PFSK-1 (cell line): ENCODE results near the gene MYL5.

Source experiments
- FOXP2 ChIP-seq: optimal IDR thresholded peaks from 2 replicates; pipeline ENCODE3; 2011; ENCODE audit warnings: borderline replicate concordance, control low read depth, inconsistent platforms; ENCODE audit not compliant: insufficient read depth; ENCODE audit errors: extremely low read length, extremely low read depth
- POLR2AphosphoS5 ChIP-seq: IDR thresholded peaks from 2 replicates; pipeline ENCODE4 v1.6.1; 2012; ENCODE audit warnings: low read depth, mild to moderate bottlenecking, control low read depth, low read length, moderate library complexity
- SIN3A ChIP-seq: IDR thresholded peaks from 2 replicates; pipeline ENCODE4 v1.6.1; 2012; ENCODE audit warnings: mild to moderate bottlenecking, low read length, moderate library complexity, borderline replicate concordance; ENCODE audit not compliant: insufficient read depth
- TAF1 ChIP-seq: IDR thresholded peaks from 2 replicates; pipeline ENCODE4 v1.6.1; 2012; ENCODE audit warnings: low read length, control low read depth, borderline replicate concordance; ENCODE audit not compliant: insufficient read depth
- TF ChIP-seq, protein P1 (sequence below), 2 experiments: IDR thresholded peaks; 2 replicates each; pipeline versions ENCODE4 v1.6.1 to v1.8.0; 2011 to 2012; ENCODE audit warnings: low read depth in 2 of 2, low read length in 2 of 2, control low read depth in 1 of 2, inconsistent platforms in 1 of 2, mild to moderate bottlenecking in 1 of 2, moderate library complexity in 1 of 2; ENCODE audit not compliant: insufficient read depth in 1 of 2

Gene MYL5

DNA sequence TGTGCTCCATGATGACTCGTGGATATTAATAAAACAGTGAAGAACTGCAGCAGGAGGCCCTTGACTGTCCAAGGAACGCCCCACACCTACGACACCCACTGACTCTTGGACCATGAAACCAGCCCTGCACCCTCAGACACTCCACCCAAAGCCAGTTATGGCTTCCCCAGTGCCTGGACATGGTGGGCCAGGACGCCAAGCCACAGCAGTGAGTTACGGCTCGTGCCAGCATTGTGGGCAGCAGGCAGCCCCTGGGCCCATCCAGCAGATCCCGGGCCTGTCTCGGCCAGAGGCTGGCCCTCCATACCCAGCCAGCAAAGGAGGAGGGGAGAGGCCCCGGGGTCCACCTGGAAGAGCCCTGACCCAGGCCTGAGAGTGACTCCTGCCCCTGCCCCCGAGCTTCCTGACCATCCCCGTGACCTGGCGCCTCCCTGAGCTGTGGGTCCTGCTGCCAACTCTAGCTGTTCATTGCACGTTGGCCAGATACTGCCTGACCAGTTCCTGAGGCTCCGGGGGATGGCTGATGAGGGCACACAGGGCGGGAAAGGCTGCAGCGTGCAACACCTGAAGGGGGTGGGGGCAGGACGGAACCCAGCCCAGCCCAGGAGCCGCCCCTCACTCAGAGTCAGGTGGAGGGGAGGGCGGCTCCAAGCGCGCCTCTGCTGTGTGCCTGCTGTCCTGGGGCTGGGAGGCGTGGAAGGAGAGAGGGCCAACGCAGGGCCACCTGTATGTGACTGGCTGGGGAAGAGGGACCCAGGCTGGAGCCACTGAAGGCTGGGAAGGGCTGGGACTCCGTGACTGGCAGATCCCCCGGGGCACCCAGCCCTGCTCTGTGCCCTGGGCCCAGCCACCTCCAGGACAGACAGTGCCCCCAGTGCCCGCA is 13.9 kb downstream of the MYL5 start:
- TF ChIP-seq SIN3A (no peak), FOXP2 (no peak), POLR2AphosphoS5 (no peak), TAF1 (no peak)
- TF ChIP-seq, protein P1, sequence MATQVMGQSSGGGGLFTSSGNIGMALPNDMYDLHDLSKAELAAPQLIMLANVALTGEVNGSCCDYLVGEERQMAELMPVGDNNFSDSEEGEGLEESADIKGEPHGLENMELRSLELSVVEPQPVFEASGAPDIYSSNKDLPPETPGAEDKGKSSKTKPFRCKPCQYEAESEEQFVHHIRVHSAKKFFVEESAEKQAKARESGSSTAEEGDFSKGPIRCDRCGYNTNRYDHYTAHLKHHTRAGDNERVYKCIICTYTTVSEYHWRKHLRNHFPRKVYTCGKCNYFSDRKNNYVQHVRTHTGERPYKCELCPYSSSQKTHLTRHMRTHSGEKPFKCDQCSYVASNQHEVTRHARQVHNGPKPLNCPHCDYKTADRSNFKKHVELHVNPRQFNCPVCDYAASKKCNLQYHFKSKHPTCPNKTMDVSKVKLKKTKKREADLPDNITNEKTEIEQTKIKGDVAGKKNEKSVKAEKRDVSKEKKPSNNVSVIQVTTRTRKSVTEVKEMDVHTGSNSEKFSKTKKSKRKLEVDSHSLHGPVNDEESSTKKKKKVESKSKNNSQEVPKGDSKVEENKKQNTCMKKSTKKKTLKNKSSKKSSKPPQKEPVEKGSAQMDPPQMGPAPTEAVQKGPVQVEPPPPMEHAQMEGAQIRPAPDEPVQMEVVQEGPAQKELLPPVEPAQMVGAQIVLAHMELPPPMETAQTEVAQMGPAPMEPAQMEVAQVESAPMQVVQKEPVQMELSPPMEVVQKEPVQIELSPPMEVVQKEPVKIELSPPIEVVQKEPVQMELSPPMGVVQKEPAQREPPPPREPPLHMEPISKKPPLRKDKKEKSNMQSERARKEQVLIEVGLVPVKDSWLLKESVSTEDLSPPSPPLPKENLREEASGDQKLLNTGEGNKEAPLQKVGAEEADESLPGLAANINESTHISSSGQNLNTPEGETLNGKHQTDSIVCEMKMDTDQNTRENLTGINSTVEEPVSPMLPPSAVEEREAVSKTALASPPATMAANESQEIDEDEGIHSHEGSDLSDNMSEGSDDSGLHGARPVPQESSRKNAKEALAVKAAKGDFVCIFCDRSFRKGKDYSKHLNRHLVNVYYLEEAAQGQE (IDR thresholded peaks at IDR 0.05; ENCODE audit: insufficient read depth in 1 of 2, low read depth in 2 of 2, low read length in 2 of 2), result no peak

DNA sequence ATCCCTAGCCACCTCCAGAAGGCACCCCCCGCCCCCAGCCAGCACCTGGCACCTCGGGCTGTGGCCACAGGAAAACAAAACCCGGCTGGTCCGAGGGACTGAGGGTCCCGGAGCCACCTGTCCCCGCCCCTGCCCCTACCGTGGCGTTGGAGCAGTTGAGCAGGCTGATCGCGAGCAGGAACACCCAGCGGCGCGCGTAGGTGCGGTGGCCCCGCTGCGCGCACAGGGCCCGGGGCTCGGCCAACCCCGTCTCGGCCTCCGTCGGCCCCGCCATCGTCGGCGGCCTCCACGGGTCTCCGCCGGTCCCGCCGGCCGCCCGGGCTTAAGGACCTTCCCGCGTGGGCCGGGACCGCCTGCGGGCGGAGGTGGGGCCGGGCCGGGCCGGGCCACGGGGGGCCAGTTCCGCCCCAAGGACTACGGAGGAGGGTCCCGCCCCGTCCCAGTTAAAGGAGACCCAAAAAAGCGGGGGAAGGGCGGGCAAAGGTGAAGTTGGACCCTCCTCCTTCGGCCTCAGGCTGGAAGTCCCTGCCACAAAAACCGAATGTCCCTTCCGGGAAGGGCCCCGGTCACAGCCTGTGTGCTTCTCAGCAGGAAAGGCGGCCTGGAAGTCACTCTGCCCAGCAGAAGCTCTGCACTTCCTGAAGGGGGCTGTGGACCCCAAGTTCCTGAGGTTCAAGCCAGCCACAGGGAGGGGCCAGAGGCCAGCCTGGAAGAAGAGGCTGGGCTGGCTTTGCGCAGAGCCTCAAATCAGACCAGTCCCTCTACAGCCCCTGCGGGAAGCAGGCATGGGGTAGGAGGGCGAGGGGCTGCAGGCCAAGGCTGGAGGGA is 14.7 kb downstream of the MYL5 start, which contains the start of gene SLC49A3:
SLC49A3 (minus strand) TSS at position 298 of the 828 bp plus-strand sequence; CDS start at position 274, 24 bp downstream.
- TF ChIP-seq SIN3A (no peak), TAF1 (no peak), POLR2AphosphoS5 (no peak), FOXP2 (no peak)
- TF ChIP-seq, protein P1 (IDR thresholded peaks at IDR 0.05; ENCODE audit: insufficient read depth in 1 of 2, low read depth in 2 of 2, low read length in 2 of 2), result no peak

DNA sequence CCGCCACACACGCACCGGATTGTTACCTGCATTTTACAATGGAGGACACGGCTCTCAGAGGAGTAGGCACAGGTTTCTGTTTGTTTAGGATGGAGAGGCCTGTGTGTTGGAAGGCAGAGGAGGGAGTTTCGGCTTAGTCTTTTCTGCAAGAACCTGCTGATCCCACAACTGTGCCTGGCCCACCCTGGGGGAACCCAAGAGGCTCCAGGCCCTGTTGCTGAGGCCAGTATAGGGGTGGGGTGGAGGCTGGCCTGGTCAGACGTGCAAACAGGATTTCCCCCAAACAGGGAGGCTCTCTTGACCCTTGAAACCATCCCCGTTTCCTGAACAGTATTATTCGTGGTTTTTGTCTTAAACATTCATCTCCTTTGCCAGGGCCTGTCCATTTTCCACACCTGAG is 15.4 kb downstream of the MYL5 start:
- TF ChIP-seq FOXP2 (no peak), SIN3A (no peak), TAF1 (no peak), POLR2AphosphoS5 (no peak)
- TF ChIP-seq, protein P1 (IDR thresholded peaks at IDR 0.05; ENCODE audit: insufficient read depth in 1 of 2, low read depth in 2 of 2, low read length in 2 of 2), result no peak

DNA sequence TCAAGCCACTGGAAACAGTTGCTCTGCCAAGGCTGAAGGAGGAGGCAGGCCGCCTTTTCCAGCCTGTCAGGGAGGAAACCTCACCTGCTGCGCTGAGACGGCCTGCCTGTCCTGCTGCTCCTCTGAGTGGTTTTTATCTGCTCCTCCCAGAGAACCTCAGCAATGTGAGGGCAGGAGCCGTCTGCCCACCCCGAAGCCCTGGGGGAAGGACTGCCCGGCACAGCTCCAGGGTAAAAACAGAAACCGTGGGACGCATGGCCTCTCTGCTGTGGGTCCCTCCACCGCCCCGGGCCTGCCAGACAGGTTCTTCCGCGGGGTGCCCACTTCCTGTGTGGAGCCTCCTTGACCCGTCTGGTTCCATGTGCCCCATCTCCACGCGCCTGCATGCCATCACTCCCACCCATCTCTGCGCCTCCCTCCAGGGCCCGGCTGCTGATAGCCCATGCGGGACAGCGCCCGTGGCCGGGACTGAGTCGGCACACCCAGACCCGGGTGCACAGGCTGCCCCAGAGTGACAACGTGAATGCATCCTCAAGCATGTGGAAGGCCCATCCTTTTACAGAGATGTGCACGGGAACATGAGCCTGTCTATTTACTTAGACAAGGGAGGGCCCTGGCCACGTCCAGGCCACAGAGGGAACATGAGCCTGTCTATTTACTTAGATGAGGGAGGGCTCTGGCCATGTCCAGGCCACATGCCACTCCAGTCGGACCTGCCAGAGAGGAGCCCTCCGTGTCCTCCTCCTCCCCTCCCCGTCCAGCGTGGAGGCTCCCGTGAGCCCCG is 18.6 kb downstream of the MYL5 start:
- TF ChIP-seq, protein P1 (IDR thresholded peaks at IDR 0.05; ENCODE audit: insufficient read depth in 1 of 2, low read depth in 2 of 2, low read length in 2 of 2), result no peak
- no peak for TF ChIP-seq FOXP2
- TF ChIP-seq POLR2AphosphoS5, result no peak
- no peak for TF ChIP-seq TAF1
- TF ChIP-seq SIN3A, result no peak
